Upper lobe of right lung (tissue), 1 donor: ENCODE measurements around the gene ZNF155. TPM values are rescaled to one million over a fixed set of nuclear protein-coding genes. Genes with fewer than 3 reads are reported as not detected.

Experiments
- ATAC-seq: fragments of 200-7000 bp; cut with Tn5 transposase; one replicate; pipeline ENCODE4 v1.9.1; 2020; ENCODE audit warnings: mild to moderate bottlenecking, moderate library complexity
- DNase-seq: peaks from one replicate; pipeline ENCODE4 v3.0.0-alpha.2; 2020
- H3K27ac ChIP-seq: fragments of 200-600 bp; one replicate; pipeline ENCODE4 v1.8.0; 2022
- H3K27me3 ChIP-seq: fragments of 200-600 bp; one replicate; pipeline ENCODE4 v1.8.0; 2022; ENCODE audit warnings: mild to moderate bottlenecking
- H3K36me3 ChIP-seq: fragments of 200-600 bp; one replicate; pipeline ENCODE4 v1.8.0; 2022
- H3K4me1 ChIP-seq: fragments of 200-600 bp; one replicate; pipeline ENCODE4 v1.8.0; 2022
- H3K4me3 ChIP-seq: fragments of 200-600 bp; one replicate; pipeline ENCODE4 v1.8.0; 2022; ENCODE audit warnings: mild to moderate bottlenecking
- H3K9me3 ChIP-seq: fragments of 200-600 bp; one replicate; pipeline ENCODE4 v1.8.0; 2022
- CTCF ChIP-seq: fragments of 200-600 bp; IDR thresholded peaks from one replicate; pipeline ENCODE4 v1.8.0; 2022; ENCODE audit warnings: antibody characterized with exemption
- intact Hi-C: fragments of 100-400 bp; cut with DNase I; formaldehyde crosslinking; loops from one replicate; pipeline ENCODE4 v1.11.0; 2022
- total RNA-seq: library from RNA; stranded (reverse); fragmentation: NEBNext Ultra II Directional; extraction: Animal tissue kit (Norgen Biotek cat#: 25700); gene quantifications from one replicate; pipeline ENCODE4 v1.2.1, GENCODE V29; 2021
- donor health status: DM: no; HTN: yes; CAD: no; lungs with severe emphysema.

The ZNF155 gene
- total RNA-seq, 1 donor from 2014 or later, result 8.7 TPM

GRCh38 chr19:44026622-44027021 lies 42.6 kb downstream of the ZNF155 start:
- Histone ChIP-seq H3K4me3 (no peak overlapping the region), H3K4me1 (peaks cover 5% of the 10 kb centered on the region), H3K27ac (no peak overlapping the region), H3K36me3 (peaks cover 40% of the 10 kb centered on the region), H3K9me3 (peaks cover 23% of the 10 kb centered on the region), H3K27me3 (no peaks in the 10 kb centered on the region)
- DNase-seq (no peak), ATAC-seq (no peak)
- no peak for TF ChIP-seq CTCF
- intact Hi-C loops, result no loop called here

- intact Hi-C loops, result no loop called here
- H3K27ac ChIP-seq, result no peak overlapping the region
- H3K4me3 ChIP-seq, result no peak overlapping the region
- DNase-seq, result no peak
- no peak for ATAC-seq
- TF ChIP-seq CTCF, result no peak
- H3K9me3 ChIP-seq, result peaks cover 57% of the 10 kb centered on the region
- no peaks in the 10 kb centered on the region for H3K27me3 ChIP-seq
- H3K36me3 ChIP-seq, result peaks cover 44% of the 10 kb centered on the region
- H3K4me1 ChIP-seq, result no peaks in the 10 kb centered on the region
Observed at GRCh38 chr19:44032001-44032610, 48.1 kb downstream of the ZNF155 start.

- intact Hi-C loops, result no loop called here
- H3K36me3 ChIP-seq, result no peaks in the 10 kb centered on the region
- TF ChIP-seq CTCF, result no peak
- ATAC-seq, result no peak
- no peak overlapping the region for H3K27ac ChIP-seq
- H3K4me1 ChIP-seq, result no peaks in the 10 kb centered on the region
- H3K27me3 ChIP-seq, result no peaks in the 10 kb centered on the region
- no peak for DNase-seq
- no peak overlapping the region for H3K4me3 ChIP-seq
- H3K9me3 ChIP-seq, result no peaks in the 10 kb centered on the region
Observed at GRCh38 chr19:44042147-44042546, 58.2 kb downstream of the ZNF155 start.

Other genes starting within 250 kb of the ZNF155 start
- gene SMG9, start 229.2 kb upstream of the ZNF155 start, total RNA-seq, result 44.7 TPM
- 7.3 TPM for gene KCNN4, start 203.2 kb upstream of the ZNF155 start, total RNA-seq
- gene LYPD5, start 181.7 kb upstream of the ZNF155 start, total RNA-seq, result 3.6 TPM
- gene ZNF283, start 156.9 kb upstream of the ZNF155 start, total RNA-seq, result 11.7 TPM
- gene ZNF404, start 100.2 kb upstream of the ZNF155 start, total RNA-seq, result 2.4 TPM
- 14.0 TPM for gene ZNF45, start 48.9 kb upstream of the ZNF155 start, total RNA-seq
- gene ZNF221, start 33.0 kb upstream of the ZNF155 start, total RNA-seq, result 3.9 TPM
- gene ZNF230, start 18.8 kb downstream of the ZNF155 start, total RNA-seq, result 5.2 TPM
- gene ZNF222, start 41.2 kb downstream of the ZNF155 start, total RNA-seq, result 4.5 TPM
- 5.8 TPM for gene ZNF223, start 67.8 kb downstream of the ZNF155 start, total RNA-seq
- 2.9 TPM for gene ZNF284, start 88.0 kb downstream of the ZNF155 start, total RNA-seq
- gene ZNF224, start 110.2 kb downstream of the ZNF155 start, total RNA-seq, result 24.8 TPM
- gene ZNF225, start 129.2 kb downstream of the ZNF155 start, total RNA-seq, result 5.8 TPM
- 10.4 TPM for gene ZNF234, start 157.4 kb downstream of the ZNF155 start, total RNA-seq
- 16.8 TPM for gene ZNF226, start 180.9 kb downstream of the ZNF155 start, total RNA-seq
- gene ZNF227, start 228.3 kb downstream of the ZNF155 start, total RNA-seq, result 17.0 TPM